ENCODE data around the gene TMX2. TPM values are rescaled to one million over a fixed set of nuclear protein-coding genes. Genes with fewer than 3 reads are reported as not detected.
"Not testable (repeated sequence)": the region's sequence is repeated elsewhere in the genome, so short reads cannot be mapped to it uniquely, and the experiment has no call there.

The TMX2 gene
- polyA plus RNA-seq, 1 experiment, result 91.7 TPM

GRCh38 chr11:57679396-57679795 is 33.0 kb upstream of the TMX2 start:
- Histone ChIP-seq H3K27me3 (ENCODE audit: control insufficient read depth, insufficient read depth, low read length) (no peaks in the 10 kb centered on the region), H3K9me3 (ENCODE audit: control insufficient read depth, insufficient read depth, low read length) (no peaks in the 10 kb centered on the region), H3K27ac (ENCODE audit: low read depth, low read length) (no peak overlapping the region), H3K4me3 (ENCODE audit: low read depth, low read length) (no peak overlapping the region)
- ChIA-PET POLR2A (interaction anchor here (0.5 kb wide), 1 partner anchor 85 kb away, joined by 8 read pairs; no protein-coding TSS in a partner anchor), CTCF (interaction anchor here (0.5 to 1.4 kb wide), 2 partner anchors 35 to 75 kb away, joined by 4 to 5 read pairs; no protein-coding TSS in a partner anchor)
- TF ChIP-seq, protein P1, sequence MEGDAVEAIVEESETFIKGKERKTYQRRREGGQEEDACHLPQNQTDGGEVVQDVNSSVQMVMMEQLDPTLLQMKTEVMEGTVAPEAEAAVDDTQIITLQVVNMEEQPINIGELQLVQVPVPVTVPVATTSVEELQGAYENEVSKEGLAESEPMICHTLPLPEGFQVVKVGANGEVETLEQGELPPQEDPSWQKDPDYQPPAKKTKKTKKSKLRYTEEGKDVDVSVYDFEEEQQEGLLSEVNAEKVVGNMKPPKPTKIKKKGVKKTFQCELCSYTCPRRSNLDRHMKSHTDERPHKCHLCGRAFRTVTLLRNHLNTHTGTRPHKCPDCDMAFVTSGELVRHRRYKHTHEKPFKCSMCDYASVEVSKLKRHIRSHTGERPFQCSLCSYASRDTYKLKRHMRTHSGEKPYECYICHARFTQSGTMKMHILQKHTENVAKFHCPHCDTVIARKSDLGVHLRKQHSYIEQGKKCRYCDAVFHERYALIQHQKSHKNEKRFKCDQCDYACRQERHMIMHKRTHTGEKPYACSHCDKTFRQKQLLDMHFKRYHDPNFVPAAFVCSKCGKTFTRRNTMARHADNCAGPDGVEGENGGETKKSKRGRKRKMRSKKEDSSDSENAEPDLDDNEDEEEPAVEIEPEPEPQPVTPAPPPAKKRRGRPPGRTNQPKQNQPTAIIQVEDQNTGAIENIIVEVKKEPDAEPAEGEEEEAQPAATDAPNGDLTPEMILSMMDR (IDR thresholded peaks at IDR 0.05; ENCODE audit: low read depth, low read length), result no peak
- no peak for DNase-seq (ENCODE audit: low read depth, low spot score)

DNA sequence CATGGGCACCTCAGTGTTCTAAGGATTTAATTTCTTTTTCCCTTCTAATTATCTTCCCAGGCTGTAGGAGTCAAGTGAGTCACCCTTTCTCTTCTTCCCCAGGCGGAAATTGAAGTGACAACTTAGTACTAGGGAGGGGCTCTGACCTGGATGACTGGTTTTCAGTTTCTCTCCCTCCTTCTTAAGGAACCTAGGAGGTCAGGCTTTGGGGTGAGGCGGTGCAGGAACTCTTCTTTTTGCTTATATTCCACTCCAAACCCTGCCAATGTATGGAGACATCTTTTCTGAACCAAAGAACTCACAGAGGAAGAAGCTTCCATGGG is 31.9 kb upstream of the TMX2 start:
- Histone ChIP-seq H3K4me3 (ENCODE audit: low read depth, low read length) (no peak overlapping the region), H3K9me3 (ENCODE audit: control insufficient read depth, insufficient read depth, low read length) (no peaks in the 10 kb centered on the region), H3K27ac (ENCODE audit: low read depth, low read length) (no peak overlapping the region), H3K27me3 (ENCODE audit: control insufficient read depth, insufficient read depth, low read length) (no peaks in the 10 kb centered on the region)
- ChIA-PET CTCF (interaction anchor here (1.4 to 1.6 kb wide), 2 partner anchors 36 to 120 kb away, joined by 4 read pairs; no protein-coding TSS in a partner anchor), POLR2A (no interaction called here)
- TF ChIP-seq, protein P1 (IDR thresholded peaks at IDR 0.05; ENCODE audit: low read depth, low read length), result no peak
- DNase-seq (ENCODE audit: low read depth, low spot score), result no peak

DNA sequence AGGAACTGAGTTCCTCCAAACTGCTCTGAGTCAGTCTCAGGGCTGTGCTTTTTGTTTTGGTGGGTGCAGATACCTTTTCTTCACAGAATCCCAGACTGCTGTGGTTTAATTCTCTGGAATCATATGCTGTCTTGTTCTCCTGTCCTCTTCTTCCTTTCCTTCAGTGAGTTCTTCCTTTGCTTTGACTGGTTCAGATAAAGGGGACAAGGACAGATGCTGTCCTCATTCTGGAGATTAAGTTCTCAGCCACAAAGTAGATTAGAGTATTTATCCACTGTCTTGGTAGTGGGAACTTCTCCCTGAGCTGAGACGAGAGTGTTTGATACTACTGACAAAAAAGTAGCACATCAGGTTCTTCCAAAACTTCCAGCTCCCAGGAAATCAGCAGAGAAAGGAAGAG is 31.2 kb upstream of the TMX2 start:
- H3K4me3 ChIP-seq (ENCODE audit: low read depth, low read length), result no peak overlapping the region
- TF ChIP-seq, protein P1 (IDR thresholded peaks at IDR 0.05; ENCODE audit: low read depth, low read length), result no peak
- H3K27me3 ChIP-seq (ENCODE audit: control insufficient read depth, insufficient read depth, low read length), result no peaks in the 10 kb centered on the region
- CTCF ChIA-PET, result interaction anchor here (1.6 kb wide), 1 partner anchor 120 kb away, joined by 4 read pairs; no protein-coding TSS in a partner anchor
- no peak overlapping the region for H3K27ac ChIP-seq (ENCODE audit: low read depth, low read length)
- H3K9me3 ChIP-seq (ENCODE audit: control insufficient read depth, insufficient read depth, low read length), result no peaks in the 10 kb centered on the region
- no peak for DNase-seq (ENCODE audit: low read depth, low spot score)
- POLR2A ChIA-PET, result no interaction called here

GRCh38 chr11:57690474-57690873 is 21.9 kb upstream of the TMX2 start:
- H3K4me3 ChIP-seq (ENCODE audit: low read depth, low read length); H3K9me3 ChIP-seq (ENCODE audit: control insufficient read depth, insufficient read depth, low read length); POLR2A ChIA-PET; CTCF ChIA-PET; DNase-seq (ENCODE audit: low read depth, low spot score); H3K27ac ChIP-seq (ENCODE audit: low read depth, low read length); H3K27me3 ChIP-seq (ENCODE audit: control insufficient read depth, insufficient read depth, low read length): not testable (repeated sequence)

DNA sequence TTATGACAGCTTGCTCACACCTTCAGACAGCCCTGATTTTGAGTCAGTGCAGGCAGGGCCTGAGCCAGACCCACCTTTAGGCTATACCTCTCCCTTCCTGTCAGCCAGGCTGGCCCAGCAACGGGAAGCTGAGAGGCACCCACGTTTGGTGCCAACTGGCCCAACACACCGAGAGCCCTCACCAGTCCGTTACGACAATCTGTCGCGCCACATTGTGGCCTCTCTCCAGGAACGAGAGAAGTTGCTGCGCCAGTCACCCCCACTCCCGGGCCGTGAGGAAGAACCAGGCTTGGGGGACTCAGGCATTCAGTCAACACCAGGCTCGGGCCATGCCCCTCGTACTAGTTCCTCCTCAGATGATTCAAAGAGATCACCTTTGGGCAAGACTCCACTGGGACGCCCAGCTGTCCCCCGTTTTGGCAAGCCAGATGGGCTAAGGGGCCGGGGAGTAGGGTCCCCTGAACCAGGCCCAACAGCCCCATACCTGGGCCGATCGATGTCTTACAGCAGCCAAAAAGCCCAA is 13.5 kb upstream of the TMX2 start:
- ChIA-PET CTCF (interaction anchor here (0.8 kb wide), 1 partner anchor 102 kb away, joined by 3 read pairs; no protein-coding TSS in a partner anchor), POLR2A (no interaction called here)
- H3K4me3 ChIP-seq (ENCODE audit: low read depth, low read length), result no peak overlapping the region
- DNase-seq (ENCODE audit: low read depth, low spot score), result no peak
- no peaks in the 10 kb centered on the region for H3K27me3 ChIP-seq (ENCODE audit: control insufficient read depth, insufficient read depth, low read length)
- H3K27ac ChIP-seq (ENCODE audit: low read depth, low read length), result no peak overlapping the region
- TF ChIP-seq, protein P1 (IDR thresholded peaks at IDR 0.05; ENCODE audit: low read depth, low read length), result no peak
- no peaks in the 10 kb centered on the region for H3K9me3 ChIP-seq (ENCODE audit: control insufficient read depth, insufficient read depth, low read length)

Data from AG04450 (cell line).